ENCODE results near the gene FBLN5.
"Not testable (repeated sequence)": the region's sequence is repeated elsewhere in the genome, so short reads cannot be mapped to it uniquely, and the experiment has no call there.

The FBLN5 gene

DNA sequence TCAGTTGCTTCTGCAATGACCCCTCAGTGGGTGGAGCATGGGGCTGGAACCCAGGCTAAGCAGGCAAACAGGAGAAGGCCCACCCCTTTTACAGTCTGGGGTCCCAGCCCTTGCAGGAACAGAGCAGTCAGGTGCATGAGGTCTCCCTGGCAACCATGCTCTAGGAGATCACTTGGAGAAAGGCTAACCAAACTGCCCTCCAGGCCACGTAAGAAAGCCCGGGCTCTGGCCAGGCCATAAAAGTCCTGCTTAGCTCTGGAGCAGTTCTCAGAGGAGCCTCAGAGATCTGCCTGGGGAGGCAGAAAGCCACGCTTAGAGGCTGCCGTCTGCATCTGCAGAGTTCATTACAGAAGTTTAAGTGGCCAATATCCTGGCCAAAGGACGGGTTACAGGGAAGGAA is 65.1 kb downstream of the FBLN5 start:
- DNase-seq = no peak

GRCh38 chr14:91879196-91879595 is 68.3 kb downstream of the FBLN5 start:
- no peak for DNase-seq

GRCh38 chr14:91878274-91878673 is 69.2 kb downstream of the FBLN5 start:
- DNase-seq = no peak

DNA sequence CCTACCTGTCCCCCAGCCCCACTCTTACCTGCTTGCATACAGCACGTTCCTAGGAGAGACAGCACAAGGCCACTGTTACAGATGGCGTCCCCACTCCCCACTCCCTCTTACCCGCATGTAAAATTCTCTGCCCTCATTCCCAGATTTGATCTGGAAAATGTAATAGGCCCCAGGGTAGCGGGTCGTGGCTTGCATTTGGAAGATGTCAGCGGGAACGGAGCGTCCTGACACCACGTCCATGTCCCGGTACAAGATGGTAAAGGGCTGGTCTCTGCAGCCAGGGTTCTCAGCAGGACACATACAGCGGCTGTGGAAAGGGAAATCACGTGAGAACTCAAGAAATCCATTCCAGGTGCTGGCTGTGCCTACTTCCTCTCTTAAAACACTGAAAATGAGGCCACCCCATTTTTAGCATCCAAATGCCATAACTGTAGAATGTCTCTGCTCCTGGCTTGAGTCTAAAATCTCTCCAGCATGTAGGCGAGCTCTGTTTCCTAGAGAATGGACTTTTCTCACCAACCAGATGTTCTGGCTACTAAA is 70.0 kb downstream of the FBLN5 start:
- no peak for DNase-seq

DNA sequence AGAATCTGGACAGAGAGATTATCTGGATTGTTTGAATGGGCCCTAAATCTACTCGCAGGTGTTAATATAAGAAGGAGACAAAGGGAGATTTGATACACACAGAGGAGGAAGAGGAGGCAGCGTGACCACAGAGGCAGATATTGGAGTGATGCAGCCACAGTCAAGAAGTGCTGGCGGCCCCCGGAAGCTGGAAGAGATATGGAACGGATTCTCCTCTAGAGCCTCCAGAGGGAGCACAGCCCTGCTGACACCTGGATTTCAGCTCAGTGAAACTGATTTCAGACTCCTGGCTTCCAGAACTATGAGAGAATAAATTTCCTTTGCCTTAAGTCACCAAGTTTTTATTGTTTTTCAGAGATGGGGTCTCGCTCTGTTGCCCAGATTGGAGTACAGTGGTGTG is 71.0 kb downstream of the FBLN5 start:
- DNase-seq = no peak

- DNase-seq = no peak
Observed at GRCh38 chr14:91875525-91876286, 71.8 kb downstream of the FBLN5 start.

DNA sequence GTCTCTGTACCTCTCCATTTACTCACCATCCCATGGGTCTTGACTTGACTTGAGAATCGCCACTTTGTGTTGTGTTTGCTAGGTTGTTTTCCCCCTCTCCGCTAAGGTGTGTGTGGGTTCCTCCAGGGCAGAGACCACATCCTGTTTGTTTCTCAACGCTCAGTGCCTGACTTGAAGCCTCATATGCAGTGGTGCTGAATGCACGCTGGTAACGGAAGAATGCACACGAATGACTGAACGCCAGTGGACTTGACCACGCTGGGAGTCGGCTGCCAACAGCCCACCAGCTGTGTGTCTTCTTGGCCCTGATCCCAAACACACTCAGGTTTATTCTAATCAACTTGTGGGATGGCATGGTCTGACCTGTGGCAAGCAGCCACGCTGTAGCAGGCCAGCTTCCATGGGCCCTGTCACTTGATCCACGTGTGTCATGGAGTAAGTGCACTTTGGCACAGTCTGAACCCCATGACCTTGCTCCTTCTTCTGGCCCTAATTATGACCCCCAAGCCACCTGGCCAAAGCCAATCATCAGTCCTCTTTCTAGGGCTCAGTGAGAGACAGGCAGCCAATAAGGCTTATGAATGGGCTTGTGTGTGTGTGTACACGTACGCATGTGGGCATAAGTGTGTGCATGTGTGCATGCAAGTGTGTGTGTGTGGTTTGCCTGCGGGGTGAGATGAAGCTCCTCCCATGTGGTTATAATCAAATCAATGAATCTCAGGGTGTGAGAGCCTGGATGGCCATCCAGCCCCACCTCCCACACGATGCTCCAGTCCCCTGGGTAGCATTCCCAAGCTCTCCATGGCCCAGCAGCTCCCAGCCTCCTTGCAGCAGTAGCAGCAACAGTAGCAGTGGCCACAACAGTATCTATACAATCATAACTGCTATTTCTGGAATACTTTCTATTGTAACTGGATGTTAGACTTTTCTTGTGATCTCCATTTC is 73.8 kb downstream of the FBLN5 start:
- DNase-seq = no peak

DNA sequence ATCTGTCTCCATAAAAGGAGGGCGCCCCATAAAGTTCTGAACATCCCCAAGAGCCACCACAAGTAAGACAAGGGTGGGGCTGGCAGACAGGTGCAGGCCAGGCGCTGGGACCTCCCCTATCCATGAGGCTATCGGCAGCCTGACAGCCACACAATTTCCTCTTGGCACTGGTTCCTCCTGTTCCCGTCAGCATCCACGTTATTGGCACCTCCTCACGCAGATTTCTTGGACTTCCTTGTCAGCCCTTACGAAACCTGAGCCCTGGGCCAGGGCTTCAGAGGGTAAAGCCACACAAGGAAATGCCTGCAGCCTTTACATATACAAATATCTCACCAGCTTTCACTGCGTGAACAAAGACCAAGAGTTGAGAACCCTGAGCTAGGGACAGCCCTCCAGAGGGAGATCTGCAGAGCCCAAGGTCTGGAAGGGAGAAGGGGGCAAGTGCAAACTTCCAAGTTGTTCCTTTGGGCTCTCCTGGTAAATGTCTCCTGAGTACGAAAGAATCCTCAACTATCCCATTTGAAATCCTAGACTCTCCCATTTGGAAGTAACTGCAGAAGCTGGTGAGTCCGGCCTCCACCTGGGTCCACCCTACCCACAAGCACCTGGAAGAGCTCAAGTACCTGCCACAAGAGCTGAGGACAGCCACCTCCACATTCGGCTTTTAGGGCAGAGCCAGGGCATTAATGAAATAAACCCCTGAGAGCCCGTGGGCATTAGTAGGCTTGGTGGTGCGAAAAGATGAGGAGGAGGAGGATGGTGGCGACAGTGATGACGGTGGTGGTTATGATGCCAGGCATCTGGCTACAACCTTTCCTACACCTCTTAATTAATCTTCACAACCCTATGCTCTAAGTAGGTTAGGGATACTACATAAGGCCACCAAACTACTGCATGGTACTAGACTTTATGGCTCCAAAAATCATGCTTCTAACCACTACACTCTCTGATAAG is 74.7 kb downstream of the FBLN5 start:
- peak; percentile 30 for DNase-seq

DNA sequence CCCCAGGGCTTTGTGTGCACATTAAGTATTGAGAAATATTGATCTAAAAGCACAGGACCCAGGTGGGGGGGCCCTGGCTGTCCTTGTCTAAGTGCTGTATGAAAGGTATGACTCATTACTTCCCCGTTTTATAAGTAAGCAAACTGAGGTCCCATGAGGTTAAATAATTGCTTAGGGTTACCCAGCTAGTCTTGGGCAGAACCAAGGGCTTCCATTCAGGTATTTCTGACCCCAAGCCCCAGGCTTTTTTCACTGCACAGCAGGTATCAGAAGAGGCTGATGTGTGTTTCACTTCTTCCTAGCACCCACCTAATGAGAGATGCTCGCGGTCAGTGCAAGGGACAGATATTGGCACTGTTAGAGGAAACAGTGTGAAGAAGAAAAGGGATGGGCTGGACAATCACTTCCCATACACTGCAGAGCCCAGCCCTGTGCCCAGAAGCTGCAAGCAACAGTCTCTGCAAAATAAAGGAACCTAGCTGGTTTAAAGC is 75.4 kb downstream of the FBLN5 start:
- peak; percentile 30 for DNase-seq

DNA sequence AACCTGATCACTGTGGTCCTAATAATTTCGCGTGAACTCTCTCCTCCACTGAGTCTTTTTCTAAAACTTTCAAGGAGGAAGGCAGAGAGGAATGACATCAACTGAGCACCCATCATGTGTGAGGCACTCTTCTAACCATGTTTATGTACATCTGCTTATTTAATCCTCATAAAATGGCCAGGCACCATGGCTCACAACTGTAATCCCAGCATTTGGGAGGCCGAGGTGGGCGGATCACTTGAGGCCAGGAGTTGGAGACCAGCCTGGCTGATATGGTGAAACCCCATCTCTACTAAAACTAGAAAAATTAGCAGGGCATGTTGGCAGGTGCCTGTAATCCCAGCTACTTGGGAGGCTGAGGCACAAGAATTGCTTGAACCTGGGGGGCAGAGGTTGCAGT is 76.1 kb downstream of the FBLN5 start:
- DNase-seq = not testable (repeated sequence)

DNA sequence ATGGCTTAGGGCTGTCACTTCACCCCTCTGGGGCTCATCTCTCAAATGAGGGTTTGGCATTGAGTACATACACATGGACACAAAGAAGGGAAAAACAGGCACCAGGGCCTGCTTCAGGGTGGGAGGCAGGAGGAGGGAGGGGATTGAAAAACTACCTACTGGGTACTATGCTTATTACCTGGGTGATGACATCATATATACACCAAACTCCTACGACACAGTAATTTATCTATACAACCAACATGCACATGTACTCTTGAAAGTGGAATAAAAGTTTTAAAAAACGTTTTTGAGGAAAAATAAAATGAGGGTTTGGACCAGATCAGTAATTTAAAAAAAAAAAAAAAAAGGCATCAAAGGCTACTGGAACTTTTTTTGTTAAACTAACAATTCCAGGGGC is 76.6 kb downstream of the FBLN5 start:
- DNase-seq = no peak

DNA sequence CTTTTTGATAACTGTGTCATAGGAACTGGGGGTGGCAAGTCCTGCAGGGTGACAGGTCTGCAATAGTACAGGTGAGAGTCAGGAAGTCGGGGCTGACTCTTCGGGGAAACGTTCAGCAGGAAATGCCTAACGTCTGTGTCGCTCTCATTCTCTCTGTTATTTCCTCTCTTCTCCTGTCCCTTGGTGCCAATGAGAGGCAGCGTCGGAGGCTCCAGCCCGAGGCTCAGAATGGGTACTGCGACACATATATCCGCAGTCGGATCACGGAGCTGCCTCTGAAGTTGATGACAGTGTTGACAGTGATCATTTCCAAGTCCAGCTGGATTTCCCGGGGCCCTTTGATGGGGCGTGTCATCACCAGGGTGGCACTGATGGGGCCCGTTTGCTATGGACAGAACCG is 77.5 kb downstream of the FBLN5 start:
- no peak for DNase-seq

- DNase-seq = no peak
Observed at GRCh38 chr14:91869556-91869955, 77.9 kb downstream of the FBLN5 start.

DNA sequence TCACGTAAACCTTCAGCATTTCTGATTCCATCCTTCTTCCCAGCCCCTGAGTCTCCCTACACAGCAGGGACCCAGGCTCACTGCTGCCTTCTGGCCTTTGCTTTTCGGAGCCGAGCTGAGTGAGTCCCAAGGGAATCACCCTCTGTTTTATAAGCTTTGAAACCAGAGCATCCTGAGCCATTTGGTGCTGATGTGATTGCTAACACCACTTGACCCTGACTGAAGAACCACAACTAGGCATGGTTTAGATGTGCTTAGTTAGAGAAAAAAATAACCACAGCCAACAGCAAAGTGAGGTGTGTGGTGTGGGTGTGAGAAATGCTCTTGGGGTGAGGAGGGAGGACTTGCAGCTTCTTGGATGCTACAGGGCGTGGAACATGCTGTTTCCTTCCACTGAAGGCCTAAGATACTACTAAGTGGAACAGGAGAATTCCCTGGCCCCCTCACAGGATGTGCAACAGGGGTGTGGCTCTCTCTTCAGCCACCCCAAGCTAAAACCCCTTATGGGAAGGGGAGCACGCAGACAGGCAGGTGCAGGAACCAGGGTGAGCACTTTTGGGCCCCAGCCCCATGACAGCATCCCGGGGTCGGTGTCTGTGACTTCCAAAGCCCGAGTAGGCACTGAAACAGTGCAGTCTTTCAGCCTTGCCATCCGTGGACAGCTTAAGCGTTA is 80.0 kb downstream of the FBLN5 start, which contains the start of gene TC2N:
TC2N (minus strand) TSS at position 221 of the 673 bp plus-strand sequence. CDS start 53,767 bp downstream, outside the sequence.
- DNase-seq = no peak

GRCh38 chr14:91866511-91867295 is 80.8 kb downstream of the FBLN5 start:
- no peak for DNase-seq

DNA sequence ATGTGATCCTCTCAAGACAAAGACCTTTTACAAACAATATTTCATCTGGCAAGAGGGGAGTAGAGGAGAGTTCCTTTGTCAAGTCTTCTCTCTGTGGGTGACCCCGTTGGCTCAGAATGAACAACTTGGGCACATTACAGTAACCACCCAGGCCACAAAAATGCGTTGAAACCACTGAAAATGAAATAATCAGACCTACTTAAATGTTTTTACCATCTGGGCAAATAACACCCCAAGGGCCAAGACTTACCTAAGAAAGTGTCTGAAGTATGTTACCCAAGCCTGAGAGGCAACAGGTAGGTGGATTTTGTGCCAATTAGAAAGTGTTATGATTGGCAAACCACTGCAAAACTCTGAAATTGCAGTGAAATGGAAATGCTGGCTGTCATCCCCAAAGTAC is 81.4 kb downstream of the FBLN5 start:
- DNase-seq = no peak

- no peak for DNase-seq
Observed at GRCh38 chr14:91862417-91862816, 85.1 kb downstream of the FBLN5 start.

- no peak for DNase-seq
Observed at GRCh38 chr14:91861091-91861490, 86.4 kb downstream of the FBLN5 start.

DNA sequence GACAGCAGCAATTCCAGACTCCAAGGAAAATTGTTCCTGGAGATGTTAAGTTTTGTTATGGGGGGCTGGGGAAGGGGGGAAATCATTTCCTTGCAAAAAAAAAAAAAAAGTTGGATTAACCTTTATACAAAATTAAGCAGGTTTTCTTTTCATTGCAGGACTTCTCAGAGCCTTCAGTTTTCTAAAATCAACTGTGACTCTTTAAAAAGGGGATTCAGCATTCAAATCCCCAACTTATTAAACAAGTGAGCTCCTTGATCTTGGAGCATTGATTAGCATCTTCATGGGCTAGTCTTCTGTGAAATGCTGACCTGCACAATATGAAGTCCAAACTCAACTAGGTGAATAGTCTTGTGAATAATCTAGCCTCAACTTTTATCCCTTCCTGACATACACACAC is 87.3 kb downstream of the FBLN5 start:
- no peak for DNase-seq

DNA sequence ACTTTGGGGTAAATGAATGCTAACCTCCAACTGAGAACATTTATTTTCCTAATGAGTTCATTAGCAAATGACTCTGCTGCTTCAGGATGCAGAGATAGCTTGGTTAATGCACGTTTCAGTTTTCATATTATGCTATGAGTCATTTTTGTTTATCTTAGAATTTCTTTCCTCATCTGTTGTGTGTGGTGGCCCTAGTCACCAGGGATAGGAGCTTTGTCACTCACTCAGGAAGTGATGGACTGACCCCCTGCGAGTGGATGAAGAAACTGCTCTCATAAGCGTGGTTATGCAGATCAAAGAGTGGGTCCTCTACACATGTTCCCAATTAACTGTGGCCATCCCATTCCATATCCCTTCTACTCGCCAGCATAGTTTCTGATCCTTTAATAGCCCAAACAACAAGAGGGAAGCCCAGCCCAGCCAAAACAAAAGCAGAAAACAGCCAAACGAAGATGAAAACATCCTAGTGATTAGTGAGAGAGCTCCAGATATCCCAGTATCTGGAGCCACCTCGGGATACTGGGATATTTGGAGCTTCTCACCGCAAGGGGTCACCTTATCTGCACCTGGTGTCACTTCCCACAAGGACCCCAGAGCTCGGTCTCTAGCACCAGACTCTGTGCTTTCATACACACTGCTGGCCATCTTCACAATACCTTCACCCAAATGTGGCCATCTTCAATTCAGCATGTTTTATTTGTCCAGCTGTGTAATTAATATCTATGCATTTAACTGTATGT is 88.8 kb downstream of the FBLN5 start:
- DNase-seq = peak; percentile 67

Data from inflammatory macrophage treated with lipopolysaccharide for 4 hours (primary cell).